ENCODE results near the gene NPR1.

GRCh38 chr1:153687346-153688125 is 9.0 kb downstream of the NPR1 start:
- TF ChIP-seq CTCF (IDR thresholded peaks at IDR 0.05) (no peak), ESRRA (IDR thresholded peaks at IDR 0.05; ENCODE audit: borderline replicate concordance, low read length) (no peak)
